ENCODE measurements around the gene CFAP53. TPM values are rescaled to one million over a fixed set of nuclear protein-coding genes. Genes with fewer than 3 reads are reported as not detected.
A peak's percentile ranks its signal among the peaks of the same experiment; 100 is the strongest.

Gene CFAP53
- total and polyA plus RNA-seq, 2 of the 4 experiments (the other 2 are of a cell fraction) = under 0.01 to 0.12 TPM

GRCh38 chr18:50268022-50268747, 1.9 kb upstream of the CFAP53 start:
- Histone ChIP-seq H3K4me2 (ENCODE audit: low read depth, low read length) (no peak overlapping the region), H2BK5ac (ENCODE audit: low read depth, low read length, poor library complexity, severe bottlenecking) (no peak overlapping the region), H2BK15ac (ENCODE audit: low read depth, low read length) (no peak overlapping the region), H3K36me3 (ENCODE audit: control insufficient read depth, insufficient read depth, low read length) (peaks cover 32% of the 10 kb centered on the region), H2AK5ac (ENCODE audit: low read depth, low read length) (no peak overlapping the region), H3K56ac (ENCODE audit: extremely low read depth, insufficient read depth, low read length) (no peak overlapping the region), H3K27me3 (ENCODE audit: control insufficient read depth, insufficient read depth, low read length) (no peaks in the 10 kb centered on the region), H2AK9ac (replicated peaks; ENCODE audit: low read depth, low read length, poor library complexity) (peak overlapping the region; percentile 9), H3K4me1 (ENCODE audit: control insufficient read depth, insufficient read depth, low read length) (no peaks in the 10 kb centered on the region), H3K79me1 (ENCODE audit: low read depth in 1 of 2, low read length in 2 of 2) (peaks cover 0 to 5% of the 10 kb centered on the region in 2 experiments; a peak in 1 of 4 replicates), H3K4me3 (ENCODE audit: insufficient read depth, low read depth, low read length) (peak overlapping the region; percentile 41), H4K8ac (ENCODE audit: low read depth in 2 of 2, low read length in 2 of 2) (peak overlapping the region; percentile 13 to 53; a peak in 2 of 4 replicates), H3K23ac (ENCODE audit: low read depth, low read length) (no peak overlapping the region), H3K9ac (ENCODE audit: low read depth, low read length) (no peak overlapping the region), H4K20me1 (ENCODE audit: insufficient read depth, low read length) (no peaks in the 10 kb centered on the region; the same call in 1 of the 2 replicates), H3K9me3 (ENCODE audit: control insufficient read depth, insufficient read depth, low read length) (no peaks in the 10 kb centered on the region), H3K4ac (ENCODE audit: low read depth, low read length) (no peak overlapping the region), H3K27ac (ENCODE audit: insufficient read depth, low read length) (no peak overlapping the region), H2BK20ac (ENCODE audit: low read depth, low read length) (no peak overlapping the region), H2AFZ (replicated peaks; ENCODE audit: low read length, poor library complexity) (peak overlapping the region; percentile 74), H3K9me1 (ENCODE audit: insufficient read depth, low read length) (peaks cover 3% of the 10 kb centered on the region; the same call in 1 of the 2 replicates), H3K18ac (ENCODE audit: low read depth, low read length) (no peak overlapping the region), H2BK120ac (ENCODE audit: low read depth, low read length) (no peak overlapping the region), H3K14ac (replicated peaks; ENCODE audit: low read depth, low read length) (no peak overlapping the region), H4K5ac (ENCODE audit: low read depth, low read length) (no peak overlapping the region), H4K91ac (ENCODE audit: insufficient read depth, low read depth, low read length) (no peak overlapping the region)
- dilution Hi-C loops (cut with HindIII; ENCODE audit: low sequenced_read_pairs, unreplicated experiment) = no loop called here
- ChIA-PET CTCF (interaction anchor here (1.1 kb wide), 1 partner anchor 141 kb away, joined by 3 read pairs; no protein-coding TSS in a partner anchor), POLR2A (ENCODE audit: unreplicated experiment) (no interaction called here)
- no TSS peak for BruUV-seq (replicated peaks)
- DNase-seq (peak; percentile 7), ATAC-seq (ENCODE audit: low read depth) (0 out of 2 replicates have a peak, but pooled peaks have one; percentile 5)
- WGBS, 2 experiments (ENCODE audit: extremely low coverage in 2 of 2, insufficient read length in 1 of 2) = 29% methylated on average over 17 of the region's 56 CpGs; no CpG with 5 or more reads in 1 of the 2 experiments
- TF ChIP-seq MXI1 (IDR thresholded peaks at IDR 0.05; ENCODE audit: borderline replicate concordance, low read depth, low read length) (no peak), CTCF (conservative IDR thresholded peaks at IDR 0.05; ENCODE audit: low read depth, low read length) (peak; percentile 53)
- in situ Hi-C loops (cut with MboI; ENCODE audit: low sequenced_read_pairs) = no loop called here
- intact Hi-C loops (cut with micrococcal nuclease) = no loop called here
